Vagina (tissue), 2 donors: Measurements from ENCODE around the gene ZNF281. TPM values are rescaled to one million over a fixed set of nuclear protein-coding genes. Genes with fewer than 3 reads are reported as not detected.
"Not testable (repeated sequence)": the region's sequence is repeated elsewhere in the genome, so short reads cannot be mapped to it uniquely, and the experiment has no call there.

Source experiments
- DNase-seq, 2 donors: peaks; one replicate each; pipeline ENCODE4 v3.0.0-alpha.2; 2017; ENCODE audit errors: extremely low spot score in 2 of 2
- H3K27ac ChIP-seq: fragments of 200-600 bp; sonication (generic); one replicate; pipeline ENCODE4 v1.5.1; 2019
- H3K27me3 ChIP-seq: fragments of 200-600 bp; sonication (generic); one replicate; pipeline ENCODE4 v1.5.1; 2019
- H3K36me3 ChIP-seq, 2 donors: fragments of 200-600 bp; sonication (generic); one replicate each; pipeline ENCODE4 v1.5.1; 2017 to 2019
- H3K4me1 ChIP-seq: fragments of 200-600 bp; sonication (generic); one replicate; pipeline ENCODE4 v1.5.1; 2019
- H3K4me3 ChIP-seq, 2 donors: fragments of 200-600 bp; sonication (generic); 1 replicate in 1 of 2; 2 replicates in 1 of 2; pipeline ENCODE4 v1.5.1; 2016 to 2019
- H3K9me3 ChIP-seq: fragments of 200-600 bp; sonication (generic); one replicate; pipeline ENCODE4 v1.5.1; 2019
- POLR2A ChIP-seq, 2 donors: fragments of 450-650 bp; IDR thresholded peaks; one replicate each; pipeline ENCODE4 v1.6.1; 2017; ENCODE audit warnings: antibody characterized with exemption in 2 of 2, mild to moderate bottlenecking in 2 of 2, moderate library complexity in 2 of 2
- POLR2AphosphoS5 ChIP-seq, 2 donors: sonication (generic); formaldehyde crosslinking; IDR thresholded peaks; one replicate each; pipeline ENCODE4 v1.9.0; 2017; ENCODE audit warnings: antibody characterized with exemption in 2 of 2, mild to moderate bottlenecking in 2 of 2, low read depth in 1 of 2; ENCODE audit not compliant: insufficient read depth in 1 of 2
- intact Hi-C: fragments of 100-400 bp; cut with DNase I; formaldehyde crosslinking; loops from one replicate; pipeline ENCODE4 v1.15.1; 2023
- total RNA-seq: library from RNA; depleted of rRNA; stranded (reverse); fragments of >200 nt; gene quantifications from one replicate; pipeline ENCODE4 v1.2.3, GENCODE V29; 2016
- TF ChIP-seq, protein P1 (sequence below), 3 experiments: fragments of 450-650 bp in 2 of 3; fragments of 200-600 bp in 1 of 3; sonication (generic) in 1 of 3; IDR thresholded peaks; one replicate each; pipeline ENCODE4 v1.5.1; 2017 to 2019; ENCODE audit warnings: antibody characterized with exemption in 3 of 3, mild to moderate bottlenecking in 2 of 3, moderate library complexity in 2 of 3

The ZNF281 gene
- total RNA-seq, 1 donor from 2014 or later, result 8.8 TPM

DNA sequence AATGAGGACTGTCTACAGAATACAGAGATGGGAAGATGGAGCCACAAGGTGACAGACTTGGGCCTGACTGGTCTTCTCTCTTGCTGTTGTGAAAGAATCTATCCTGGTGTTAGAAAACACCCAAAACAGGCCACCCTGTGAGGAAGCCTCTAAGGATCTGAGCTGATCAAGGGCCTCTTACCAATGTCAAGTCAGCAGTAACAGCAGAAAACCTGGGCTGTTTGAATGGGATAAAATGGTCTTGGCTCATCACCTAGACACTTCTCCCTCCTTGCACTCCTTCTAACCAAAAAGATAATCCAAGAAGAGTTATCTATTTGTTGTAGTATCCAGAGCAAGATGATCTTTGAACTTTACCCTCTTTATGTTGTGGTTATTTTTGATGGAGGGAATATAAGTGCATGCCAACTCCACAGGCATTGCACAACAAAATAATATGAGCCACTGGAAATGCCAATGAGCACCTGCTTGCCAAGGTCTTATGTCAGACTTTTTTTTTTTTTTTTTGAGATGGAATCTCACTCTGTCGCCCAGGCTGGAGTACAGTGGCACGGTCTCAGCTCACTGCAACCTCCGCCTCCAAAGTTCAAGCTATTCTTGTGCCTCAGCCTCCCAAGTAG is 32.8 kb upstream of the ZNF281 start:
- H3K4me3 ChIP-seq, result no peak overlapping the region
- H3K27ac ChIP-seq, result no peak overlapping the region
- H3K36me3 ChIP-seq, result no peaks in the 10 kb centered on the region
- TF ChIP-seq POLR2AphosphoS5 (IDR thresholded peaks at IDR 0.05; ENCODE audit: insufficient read depth in 1 of 2, low read depth in 1 of 2) (no peak), POLR2A (IDR thresholded peaks at IDR 0.05) (no peak)
- TF ChIP-seq, protein P1, sequence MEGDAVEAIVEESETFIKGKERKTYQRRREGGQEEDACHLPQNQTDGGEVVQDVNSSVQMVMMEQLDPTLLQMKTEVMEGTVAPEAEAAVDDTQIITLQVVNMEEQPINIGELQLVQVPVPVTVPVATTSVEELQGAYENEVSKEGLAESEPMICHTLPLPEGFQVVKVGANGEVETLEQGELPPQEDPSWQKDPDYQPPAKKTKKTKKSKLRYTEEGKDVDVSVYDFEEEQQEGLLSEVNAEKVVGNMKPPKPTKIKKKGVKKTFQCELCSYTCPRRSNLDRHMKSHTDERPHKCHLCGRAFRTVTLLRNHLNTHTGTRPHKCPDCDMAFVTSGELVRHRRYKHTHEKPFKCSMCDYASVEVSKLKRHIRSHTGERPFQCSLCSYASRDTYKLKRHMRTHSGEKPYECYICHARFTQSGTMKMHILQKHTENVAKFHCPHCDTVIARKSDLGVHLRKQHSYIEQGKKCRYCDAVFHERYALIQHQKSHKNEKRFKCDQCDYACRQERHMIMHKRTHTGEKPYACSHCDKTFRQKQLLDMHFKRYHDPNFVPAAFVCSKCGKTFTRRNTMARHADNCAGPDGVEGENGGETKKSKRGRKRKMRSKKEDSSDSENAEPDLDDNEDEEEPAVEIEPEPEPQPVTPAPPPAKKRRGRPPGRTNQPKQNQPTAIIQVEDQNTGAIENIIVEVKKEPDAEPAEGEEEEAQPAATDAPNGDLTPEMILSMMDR (IDR thresholded peaks at IDR 0.05), result no peak
- intact Hi-C loops, result no loop called here
- no peak for DNase-seq
- no peaks in the 10 kb centered on the region for H3K9me3 ChIP-seq
- H3K4me1 ChIP-seq, result no peaks in the 10 kb centered on the region
- H3K27me3 ChIP-seq, result no peaks in the 10 kb centered on the region

DNA sequence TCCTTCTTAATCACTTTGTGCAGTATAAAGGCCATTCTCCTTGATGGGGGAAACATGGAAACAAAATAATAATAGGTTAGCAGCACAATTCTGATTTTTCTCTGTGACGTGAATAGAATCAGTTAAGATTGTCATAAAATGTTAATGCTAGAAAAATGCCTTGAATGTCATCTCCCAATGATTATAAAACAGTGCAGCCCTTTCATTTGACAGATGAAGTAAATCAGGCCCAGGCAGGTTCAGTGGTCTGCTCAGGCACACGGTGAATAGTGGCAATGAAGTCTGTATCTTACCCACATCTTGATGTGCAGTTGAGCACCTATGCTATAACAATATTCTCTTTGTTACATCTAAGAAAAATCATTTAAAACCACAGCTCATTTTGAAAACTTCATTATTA is 32.2 kb upstream of the ZNF281 start:
- TF ChIP-seq POLR2A (IDR thresholded peaks at IDR 0.05), result no peak
- TF ChIP-seq, protein P1 (IDR thresholded peaks at IDR 0.05), result no peak
- TF ChIP-seq POLR2AphosphoS5 (IDR thresholded peaks at IDR 0.05; ENCODE audit: insufficient read depth in 1 of 2, low read depth in 1 of 2), result no peak
- Histone ChIP-seq H3K4me3 (no peak overlapping the region), H3K27ac (no peak overlapping the region), H3K27me3 (no peaks in the 10 kb centered on the region), H3K4me1 (no peaks in the 10 kb centered on the region), H3K9me3 (no peaks in the 10 kb centered on the region), H3K36me3 (no peaks in the 10 kb centered on the region)
- intact Hi-C loops, result no loop called here
- no peak for DNase-seq

DNA sequence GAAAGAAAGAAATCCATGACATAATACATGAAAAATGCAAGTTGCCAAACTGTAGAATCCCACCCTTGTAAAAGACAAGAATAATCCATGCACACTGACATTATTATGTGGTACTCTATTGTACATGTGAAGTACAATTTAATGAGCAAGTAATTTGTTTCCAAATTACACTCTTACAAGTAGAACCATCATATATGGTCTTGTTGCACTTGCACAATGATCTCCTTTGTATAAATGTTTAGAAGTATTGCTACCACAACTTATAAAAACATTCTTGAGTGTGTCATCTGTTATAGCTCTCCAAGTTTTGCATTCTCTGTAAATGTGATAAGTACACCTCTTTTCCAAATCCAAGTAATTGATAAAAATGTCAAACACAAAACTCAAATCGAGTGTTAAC is 29.1 kb upstream of the ZNF281 start:
- Histone ChIP-seq H3K4me1 (no peaks in the 10 kb centered on the region), H3K36me3 (no peaks in the 10 kb centered on the region), H3K27me3 (no peaks in the 10 kb centered on the region), H3K27ac (no peak overlapping the region), H3K9me3 (no peaks in the 10 kb centered on the region), H3K4me3 (no peak overlapping the region)
- intact Hi-C loops, result no loop called here
- no peak for DNase-seq
- TF ChIP-seq POLR2A (IDR thresholded peaks at IDR 0.05), result no peak
- TF ChIP-seq, protein P1 (IDR thresholded peaks at IDR 0.05), result no peak
- no peak for TF ChIP-seq POLR2AphosphoS5 (IDR thresholded peaks at IDR 0.05; ENCODE audit: insufficient read depth in 1 of 2, low read depth in 1 of 2)

DNA sequence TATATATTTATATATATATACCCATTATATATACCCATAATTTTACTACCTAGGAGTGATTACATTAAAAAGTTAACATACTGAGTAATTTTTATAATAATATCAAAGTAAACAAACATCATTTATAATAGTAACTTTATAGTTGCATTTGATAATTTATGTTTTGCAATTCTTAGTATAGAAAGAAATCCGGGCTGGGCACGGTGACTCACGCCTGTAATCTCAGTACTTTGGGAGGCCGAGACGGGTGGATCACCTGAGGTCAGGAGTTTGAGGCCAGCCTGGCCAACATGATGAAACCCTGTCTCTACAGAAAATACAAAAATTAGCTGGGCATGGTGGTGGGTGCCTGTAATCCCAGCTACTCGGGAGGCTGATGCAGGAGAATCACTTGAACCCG is 28.6 kb upstream of the ZNF281 start:
- H3K4me3 ChIP-seq, H3K27me3 ChIP-seq, H3K9me3 ChIP-seq, H3K36me3 ChIP-seq, DNase-seq, H3K27ac ChIP-seq, intact Hi-C loops, H3K4me1 ChIP-seq: not testable (repeated sequence)

DNA sequence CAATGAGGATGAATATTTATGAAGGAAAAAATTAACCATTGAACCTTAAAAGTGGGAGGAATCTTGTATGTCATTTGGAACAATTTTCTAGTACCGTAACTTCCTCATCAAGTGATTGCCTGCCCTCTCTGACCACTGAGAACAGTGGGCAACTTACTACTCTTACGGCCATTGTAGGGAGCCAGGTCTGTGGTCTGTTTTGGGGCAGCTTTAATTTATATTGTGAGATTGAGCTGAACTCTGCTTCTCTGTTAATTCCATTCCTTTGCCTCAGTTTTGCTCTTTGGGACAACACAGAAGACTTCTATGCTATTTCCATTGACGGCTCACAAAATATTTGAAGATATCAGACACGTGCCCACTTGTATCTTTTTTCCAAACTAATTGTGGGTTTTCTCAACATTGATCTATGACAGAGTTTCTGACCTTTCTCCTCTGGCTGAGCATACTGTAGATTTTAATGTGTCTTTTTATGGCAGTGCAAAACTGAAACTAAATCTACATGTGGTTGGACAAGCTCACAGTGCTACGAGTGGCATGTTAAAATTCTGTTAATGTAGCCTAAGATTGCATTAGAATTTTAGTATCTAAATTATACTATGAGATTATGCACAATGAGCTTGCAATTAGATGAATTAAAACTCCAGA is 27.8 kb upstream of the ZNF281 start:
- Histone ChIP-seq H3K9me3 (no peaks in the 10 kb centered on the region), H3K4me1 (no peaks in the 10 kb centered on the region), H3K27me3 (no peaks in the 10 kb centered on the region), H3K36me3 (no peaks in the 10 kb centered on the region), H3K4me3 (peak overlapping the region; percentile 11 to 24), H3K27ac (no peak overlapping the region)
- no peak for TF ChIP-seq POLR2A (IDR thresholded peaks at IDR 0.05)
- TF ChIP-seq, protein P1 (IDR thresholded peaks at IDR 0.05), result no peak
- TF ChIP-seq POLR2AphosphoS5 (IDR thresholded peaks at IDR 0.05; ENCODE audit: insufficient read depth in 1 of 2, low read depth in 1 of 2), result no peak
- DNase-seq, result no peak
- intact Hi-C loops, result no loop called here
